IPS-11a (cell line): ENCODE results near the gene CEMP1.

Source experiments
- H3K4me3 ChIP-seq: one replicate; pipeline ENCODE4 v1.5.1; 2013; ENCODE audit warnings: low read depth, low read length, control low read depth

The CEMP1 gene

GRCh38 chr16:2505695-2506094 lies 25.5 kb downstream of the CEMP1 start:
- H3K4me3 ChIP-seq = no peak overlapping the region

- H3K4me3 ChIP-seq = no peak overlapping the region
Measured at GRCh38 chr16:2501946-2502895, 29.0 kb downstream of the CEMP1 start.

GRCh38 chr16:2500918-2501750 lies 30.1 kb downstream of the CEMP1 start:
- H3K4me3 ChIP-seq = no peak overlapping the region

GRCh38 chr16:2500430-2500917 lies 30.7 kb downstream of the CEMP1 start:
- no peak overlapping the region for H3K4me3 ChIP-seq

- no peak overlapping the region for H3K4me3 ChIP-seq
Measured at GRCh38 chr16:2499890-2500429, 31.2 kb downstream of the CEMP1 start.

GRCh38 chr16:2499454-2499853 lies 31.8 kb downstream of the CEMP1 start:
- no peak overlapping the region for H3K4me3 ChIP-seq

GRCh38 chr16:2498531-2499253 lies 32.5 kb downstream of the CEMP1 start:
- H3K4me3 ChIP-seq = no peak overlapping the region

- no peak overlapping the region for H3K4me3 ChIP-seq
Measured at GRCh38 chr16:2497695-2498484, 33.3 kb downstream of the CEMP1 start.

- H3K4me3 ChIP-seq = no peak overlapping the region
Measured at GRCh38 chr16:2497116-2497630, 34.0 kb downstream of the CEMP1 start.

- H3K4me3 ChIP-seq = no peak overlapping the region
Measured at GRCh38 chr16:2496223-2497115, 34.7 kb downstream of the CEMP1 start.

GRCh38 chr16:2495041-2495440 lies 36.2 kb downstream of the CEMP1 start:
- H3K4me3 ChIP-seq = no peak overlapping the region

- no peak overlapping the region for H3K4me3 ChIP-seq
Measured at GRCh38 chr16:2494616-2495015, 36.6 kb downstream of the CEMP1 start.

- no peak overlapping the region for H3K4me3 ChIP-seq
Measured at GRCh38 chr16:2493605-2494004, 37.6 kb downstream of the CEMP1 start.

GRCh38 chr16:2492292-2492691 lies 38.9 kb downstream of the CEMP1 start:
- no peak overlapping the region for H3K4me3 ChIP-seq

GRCh38 chr16:2490190-2491105 lies 40.8 kb downstream of the CEMP1 start:
- no peak overlapping the region for H3K4me3 ChIP-seq

GRCh38 chr16:2489581-2489980 lies 41.6 kb downstream of the CEMP1 start:
- H3K4me3 ChIP-seq = no peak overlapping the region

- H3K4me3 ChIP-seq = no peak overlapping the region
Measured at GRCh38 chr16:2487903-2488531, 43.2 kb downstream of the CEMP1 start.
